Astrocyte (in vitro differentiated cells and primary cell): ENCODE data around the gene MRPS11.

ENCODE experiments used
- EZH2 ChIP-seq: IDR thresholded peaks from 2 replicates; pipeline ENCODE4 v1.6.1; 2012; ENCODE audit warnings: mild to moderate bottlenecking, low read length, inconsistent platforms; ENCODE audit not compliant: insufficient read depth
- TF ChIP-seq, protein P1 (sequence below): IDR thresholded peaks from 2 replicates; pipeline ENCODE4 v1.5.1; 2011; ENCODE audit warnings: low read depth, mild to moderate bottlenecking, inconsistent platforms, low read length, moderate library complexity; ENCODE audit not compliant: insufficient read depth

DNA sequence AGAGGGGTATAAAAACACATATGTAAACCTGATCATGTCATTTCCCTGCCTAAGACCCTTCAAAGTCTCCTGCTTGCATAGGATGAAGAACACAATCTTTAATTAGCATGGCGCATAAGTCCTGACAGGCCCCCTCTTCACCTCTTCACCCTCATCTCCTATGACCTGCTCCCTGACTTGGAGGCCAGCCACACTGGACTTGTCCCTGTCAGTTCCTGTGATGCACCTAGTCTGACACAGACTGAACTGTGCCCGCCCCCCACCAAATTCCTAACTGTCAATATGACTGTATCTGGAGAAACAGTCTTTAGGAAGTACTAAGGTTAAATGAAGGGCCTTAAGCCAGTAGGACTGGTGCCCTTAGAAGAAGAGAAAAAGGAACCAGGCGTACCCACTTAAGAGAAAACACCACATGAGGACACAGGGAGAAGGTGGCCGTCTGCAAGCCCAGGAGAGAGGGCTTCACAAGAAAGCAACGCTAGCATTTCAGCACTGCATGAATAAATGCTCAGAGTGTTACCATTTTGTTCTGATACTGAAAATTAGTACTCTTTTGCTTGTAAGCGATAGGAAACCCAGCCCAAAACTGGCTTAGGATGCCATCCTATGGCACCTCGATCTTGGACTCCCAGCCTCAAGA lies 34.3 kb upstream of the MRPS11 start:
- TF ChIP-seq, protein P1, sequence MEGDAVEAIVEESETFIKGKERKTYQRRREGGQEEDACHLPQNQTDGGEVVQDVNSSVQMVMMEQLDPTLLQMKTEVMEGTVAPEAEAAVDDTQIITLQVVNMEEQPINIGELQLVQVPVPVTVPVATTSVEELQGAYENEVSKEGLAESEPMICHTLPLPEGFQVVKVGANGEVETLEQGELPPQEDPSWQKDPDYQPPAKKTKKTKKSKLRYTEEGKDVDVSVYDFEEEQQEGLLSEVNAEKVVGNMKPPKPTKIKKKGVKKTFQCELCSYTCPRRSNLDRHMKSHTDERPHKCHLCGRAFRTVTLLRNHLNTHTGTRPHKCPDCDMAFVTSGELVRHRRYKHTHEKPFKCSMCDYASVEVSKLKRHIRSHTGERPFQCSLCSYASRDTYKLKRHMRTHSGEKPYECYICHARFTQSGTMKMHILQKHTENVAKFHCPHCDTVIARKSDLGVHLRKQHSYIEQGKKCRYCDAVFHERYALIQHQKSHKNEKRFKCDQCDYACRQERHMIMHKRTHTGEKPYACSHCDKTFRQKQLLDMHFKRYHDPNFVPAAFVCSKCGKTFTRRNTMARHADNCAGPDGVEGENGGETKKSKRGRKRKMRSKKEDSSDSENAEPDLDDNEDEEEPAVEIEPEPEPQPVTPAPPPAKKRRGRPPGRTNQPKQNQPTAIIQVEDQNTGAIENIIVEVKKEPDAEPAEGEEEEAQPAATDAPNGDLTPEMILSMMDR = no peak
- TF ChIP-seq EZH2 = no peak
